ENCODE results near the gene SLC35B3.

The SLC35B3 gene

DNA sequence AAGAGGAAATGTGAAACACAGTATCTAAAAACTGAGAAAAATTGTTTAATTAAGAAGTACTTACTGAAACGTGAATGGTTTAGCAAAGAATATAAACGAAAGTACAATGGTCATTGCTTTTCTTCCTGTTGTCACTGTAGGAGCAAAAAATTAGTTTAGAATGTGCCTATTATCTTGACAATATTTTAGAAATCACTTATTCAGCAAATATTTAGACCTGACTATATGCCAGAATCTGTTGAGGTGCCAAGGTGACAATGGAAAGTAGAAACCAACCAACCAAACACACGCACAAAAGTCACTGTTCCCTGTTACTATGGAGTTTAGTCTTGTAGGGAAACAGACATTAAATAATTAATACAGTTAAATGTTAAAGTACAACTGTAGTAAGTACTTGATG lies 20.5 kb downstream of the SLC35B3 start:
- no peak for DNase-seq (ENCODE audit: low read depth in 3 of 3)

GRCh38 chr6:8405946-8406345 lies 29.4 kb downstream of the SLC35B3 start:
- DNase-seq (ENCODE audit: low read depth in 3 of 3) = peak in 1 of 3 donors; percentile 4

GRCh38 chr6:8402546-8402945 lies 32.8 kb downstream of the SLC35B3 start:
- DNase-seq (ENCODE audit: low read depth in 3 of 3) = no peak

GRCh38 chr6:8400663-8401062 lies 34.7 kb downstream of the SLC35B3 start:
- no peak for DNase-seq (ENCODE audit: low read depth in 3 of 3)

- DNase-seq (ENCODE audit: low read depth in 3 of 3) = no peak
Measured at GRCh38 chr6:8392569-8392968, 42.8 kb downstream of the SLC35B3 start.

DNA sequence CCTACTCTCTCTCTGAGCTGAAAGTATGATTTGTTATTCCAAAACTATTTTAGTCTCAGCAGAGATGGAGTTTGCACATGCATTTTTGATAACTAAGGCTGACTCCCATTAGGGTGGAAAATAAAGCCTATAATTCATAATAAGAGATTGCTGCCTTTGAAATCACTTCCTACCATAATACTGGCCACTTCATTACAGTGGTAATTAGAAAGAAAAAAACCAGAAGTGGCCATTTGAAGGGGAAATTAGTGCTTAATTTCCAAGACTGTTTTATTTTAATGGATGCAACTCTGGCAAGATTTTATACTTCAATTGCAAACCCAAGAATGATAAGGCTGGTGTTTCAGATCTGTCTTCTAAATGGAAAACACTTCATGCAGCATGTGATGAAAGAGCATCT lies 43.4 kb downstream of the SLC35B3 start:
- no peak for DNase-seq (ENCODE audit: low read depth in 3 of 3)

DNA sequence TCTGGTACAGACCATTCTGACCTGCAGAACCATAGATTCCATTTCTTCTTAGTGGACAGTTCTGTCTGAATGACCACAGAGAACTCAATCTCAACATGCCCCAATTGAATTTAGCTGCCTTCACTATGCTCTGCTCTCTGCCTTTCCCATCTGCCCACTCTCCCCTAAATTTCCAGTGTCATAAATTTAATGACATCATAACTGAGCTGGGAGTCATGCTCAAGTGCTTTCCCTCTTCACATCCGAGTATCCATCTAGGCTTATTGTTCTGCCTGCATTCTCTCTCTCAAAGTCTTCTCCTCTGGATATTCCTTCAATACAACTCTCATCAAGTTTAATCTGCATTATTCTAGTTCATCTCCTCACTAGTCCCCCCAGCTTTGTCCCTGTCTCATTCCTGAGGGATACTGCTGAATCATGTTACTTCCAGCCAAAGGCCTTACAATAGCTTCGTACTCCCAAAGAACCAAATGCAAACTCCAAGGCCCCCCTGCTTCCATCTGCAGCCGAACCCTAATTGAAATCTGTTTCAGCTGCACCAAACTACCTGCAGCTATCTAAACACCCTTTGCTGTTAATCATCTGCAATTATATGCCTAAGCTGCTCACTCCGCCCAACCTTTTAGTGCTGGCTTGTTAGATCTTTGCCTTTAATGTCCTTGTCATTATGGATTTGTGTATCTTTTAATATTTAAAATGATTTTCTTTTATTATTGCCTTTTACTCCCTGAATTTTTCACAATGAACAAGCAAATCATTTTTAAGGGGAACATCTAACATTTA lies 46.1 kb downstream of the SLC35B3 start:
- DNase-seq (ENCODE audit: low read depth in 3 of 3) = no peak

DNA sequence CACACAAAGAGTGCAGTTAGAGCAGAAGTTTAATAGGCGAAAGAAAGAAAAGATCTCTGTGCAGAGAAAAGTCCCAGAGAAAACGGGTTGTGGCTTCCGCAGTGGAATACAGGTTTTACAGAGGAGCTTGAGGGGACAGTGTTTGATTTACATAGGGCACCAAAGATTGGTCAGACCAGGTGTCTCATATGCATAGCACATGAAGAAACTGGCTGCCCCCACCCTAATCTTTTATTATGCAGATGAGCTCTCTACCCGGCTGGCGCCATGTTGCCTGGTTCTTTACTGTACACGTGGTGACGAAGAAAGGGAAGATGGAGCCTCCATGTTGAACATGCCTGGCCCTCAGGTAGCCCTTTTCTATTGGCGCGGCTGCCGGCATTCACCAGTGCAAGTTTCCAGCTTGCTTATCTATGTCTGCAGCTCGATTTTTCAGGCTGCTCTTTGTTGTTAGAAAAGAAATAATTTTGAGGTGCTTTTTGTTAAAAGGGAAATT lies 47.4 kb downstream of the SLC35B3 start:
- no peak for DNase-seq (ENCODE audit: low read depth in 3 of 3)

GRCh38 chr6:8383584-8383983 lies 51.8 kb downstream of the SLC35B3 start:
- DNase-seq (ENCODE audit: low read depth in 3 of 3) = no peak

- DNase-seq (ENCODE audit: low read depth in 3 of 3) = no peak
Measured at GRCh38 chr6:8382434-8382833, 52.9 kb downstream of the SLC35B3 start.

- no peak for DNase-seq (ENCODE audit: low read depth in 3 of 3)
Measured at GRCh38 chr6:8375916-8376315, 59.4 kb downstream of the SLC35B3 start.
